Kasumi-1 (cell line): Measurements from ENCODE around the gene B3GAT1.

Experiments used
- DNase-seq, 2 experiments: peaks; one replicate each; lab custom pipeline; 2025; lab: John Stamatoyannopoulos, UW

The B3GAT1 gene

GRCh38 chr11:134441706-134442105, 29.7 kb upstream of the B3GAT1 start:
- DNase-seq: no peak

DNA sequence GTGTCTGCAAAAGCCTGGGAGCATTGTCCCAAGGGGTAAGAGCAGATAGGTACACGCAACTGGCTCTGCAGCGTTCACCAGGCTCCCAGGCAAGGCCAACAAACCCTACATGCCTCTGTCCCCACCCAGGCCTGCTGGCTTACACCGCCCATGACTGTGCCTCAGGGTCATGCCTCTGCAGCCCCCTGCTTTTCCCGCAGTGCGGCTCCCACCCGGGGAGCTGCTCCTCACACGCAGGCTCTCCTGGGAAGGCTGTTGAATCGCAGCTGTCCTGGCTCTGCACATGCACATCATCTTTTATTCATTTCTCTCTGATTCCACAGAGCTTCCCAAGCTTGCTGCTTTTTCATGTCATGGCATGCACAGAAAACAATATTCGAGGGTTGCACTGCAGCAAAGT, 29.2 kb upstream of the B3GAT1 start:
- DNase-seq: no peak

DNA sequence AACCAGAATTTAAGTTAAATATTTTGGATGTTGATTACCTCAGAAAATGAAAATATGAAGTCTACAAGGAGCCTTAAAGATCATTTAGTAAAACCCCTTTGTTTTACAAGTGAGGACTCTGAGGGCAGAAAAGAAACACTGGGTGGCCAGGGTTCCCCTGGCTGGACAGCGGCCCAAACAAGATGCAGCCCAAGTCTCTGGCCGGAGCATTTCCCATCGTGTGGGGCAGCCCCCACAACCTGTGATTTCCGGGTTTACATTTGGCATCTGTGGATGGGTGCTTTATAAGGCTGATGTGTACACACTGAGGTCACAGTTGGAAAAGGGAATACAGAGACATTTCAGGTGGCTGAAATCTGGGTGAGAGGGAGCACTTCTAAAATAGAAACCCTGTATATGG, 28.8 kb upstream of the B3GAT1 start:
- no peak for DNase-seq

GRCh38 chr11:134438542-134439537, 26.8 kb upstream of the B3GAT1 start:
- DNase-seq: no peak

GRCh38 chr11:134437821-134438220, 25.8 kb upstream of the B3GAT1 start:
- DNase-seq: no peak

DNA sequence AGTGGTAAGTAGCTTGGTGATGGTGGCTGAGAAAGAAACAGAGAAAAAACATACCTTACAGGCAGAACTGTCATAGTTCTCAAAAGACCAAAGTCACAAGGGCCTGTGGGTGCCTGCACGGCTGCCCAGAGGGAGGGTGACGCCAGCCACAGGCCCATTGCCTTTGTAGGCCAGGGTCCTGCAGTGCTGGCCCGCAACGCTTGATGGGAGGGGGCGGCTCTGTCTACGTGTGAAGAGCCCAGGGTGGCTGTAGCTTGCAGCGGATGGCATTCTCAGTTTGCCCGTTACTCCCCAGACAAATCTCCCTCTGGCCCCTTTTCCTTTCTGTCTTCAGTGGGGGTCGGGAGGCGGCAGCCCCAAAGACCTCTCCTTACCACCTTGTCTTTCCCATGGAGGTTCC, 24.7 kb upstream of the B3GAT1 start:
- DNase-seq: no peak

- no peak for DNase-seq
Observed at GRCh38 chr11:134433806-134434205, 21.8 kb upstream of the B3GAT1 start.

DNA sequence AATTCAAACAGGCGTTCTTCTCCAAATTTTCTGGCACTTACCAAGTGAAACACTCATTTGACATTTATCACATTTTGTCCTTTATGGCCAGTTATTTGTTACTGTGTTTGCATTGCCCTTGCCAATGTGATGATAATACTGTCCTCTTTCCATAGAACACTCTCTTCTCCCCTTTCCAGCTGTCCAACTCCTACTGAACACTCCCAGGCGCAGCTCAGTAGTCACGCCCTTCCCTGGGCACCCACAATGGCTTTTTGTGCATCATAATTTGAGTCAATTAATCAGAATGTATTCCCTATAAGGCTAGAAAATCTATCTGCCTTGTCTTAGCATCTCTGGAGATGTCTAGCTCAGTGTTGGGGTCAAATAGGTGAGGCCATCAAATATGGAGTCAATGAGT, 21.2 kb upstream of the B3GAT1 start:
- no peak for DNase-seq

GRCh38 chr11:134432776-134433175, 20.7 kb upstream of the B3GAT1 start:
- no peak for DNase-seq

- DNase-seq: no peak
Observed at GRCh38 chr11:134429106-134429505, 17.1 kb upstream of the B3GAT1 start.

GRCh38 chr11:134425816-134426536, 13.9 kb upstream of the B3GAT1 start:
- no peak for DNase-seq

- DNase-seq: no peak
Observed at GRCh38 chr11:134425413-134425812, 13.4 kb upstream of the B3GAT1 start.

DNA sequence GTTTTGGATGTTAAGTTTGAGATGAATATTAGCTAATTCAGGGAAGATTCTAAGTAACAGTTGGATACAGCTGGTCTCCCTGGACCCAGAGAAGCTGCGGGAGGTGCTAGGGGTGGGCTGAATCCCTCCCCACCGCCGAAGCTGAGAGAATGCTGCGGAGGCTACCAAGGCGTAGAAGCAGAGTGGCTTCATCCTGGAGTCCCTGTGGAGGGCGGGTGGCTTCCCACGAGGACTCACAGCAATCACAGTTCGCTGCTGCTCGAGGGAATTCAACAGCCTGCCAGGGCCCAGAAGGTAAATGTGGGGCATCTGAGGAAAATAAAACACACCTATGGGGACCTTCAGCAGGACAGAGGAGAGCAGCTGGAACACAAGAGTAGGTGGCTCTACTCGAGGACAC, 11.1 kb upstream of the B3GAT1 start:
- no peak for DNase-seq

DNA sequence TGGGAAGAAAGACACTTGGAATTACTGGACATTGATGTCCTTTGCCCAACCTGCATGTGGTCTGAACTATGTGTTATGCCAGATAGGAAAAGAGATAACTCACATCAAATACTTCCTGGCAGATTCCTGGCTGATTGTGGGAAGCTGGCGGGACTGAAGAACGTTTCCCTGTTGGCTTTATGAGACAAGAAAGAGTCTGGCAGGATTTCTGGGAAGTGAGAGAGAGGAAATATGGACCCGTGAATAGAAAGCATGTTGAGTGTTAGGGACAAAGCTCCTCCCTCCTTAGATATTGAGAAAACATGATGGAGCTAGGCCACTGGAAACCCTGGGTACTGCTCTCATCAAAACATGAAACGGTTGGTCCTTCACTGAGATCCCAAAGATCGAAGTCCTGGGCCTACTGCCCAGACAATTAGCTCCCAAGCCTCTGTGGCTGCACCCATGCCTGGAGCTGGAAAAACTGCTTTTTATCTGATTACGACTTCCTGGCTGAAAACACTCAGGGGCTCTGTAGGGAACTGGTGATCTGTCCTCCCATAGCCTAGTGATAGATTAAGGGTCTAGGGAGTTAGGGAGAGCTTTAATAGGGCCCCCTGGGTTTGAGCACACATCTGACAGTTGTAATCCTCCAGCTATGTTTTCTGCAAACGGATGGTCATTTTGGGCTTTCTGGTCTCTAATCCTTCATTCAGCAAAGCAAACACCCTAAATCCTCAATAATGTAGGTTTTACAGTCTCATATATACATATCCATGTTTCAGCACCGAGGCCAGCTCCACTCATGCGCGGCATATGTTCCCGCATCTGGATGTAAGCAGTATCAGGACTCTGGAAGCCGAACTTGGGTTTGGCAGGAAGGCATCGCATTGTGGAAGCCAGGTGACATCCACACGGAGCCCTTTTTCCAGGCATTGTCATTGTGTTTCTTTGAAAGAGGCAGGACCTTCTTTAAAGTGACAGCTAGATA, 6.1 kb upstream of the B3GAT1 start:
- no peak for DNase-seq

- no peak for DNase-seq
Observed at GRCh38 chr11:134416726-134417125, 4.7 kb upstream of the B3GAT1 start.

- DNase-seq: no peak
Observed at GRCh38 chr11:134414766-134415765, 3.0 kb upstream of the B3GAT1 start.

DNA sequence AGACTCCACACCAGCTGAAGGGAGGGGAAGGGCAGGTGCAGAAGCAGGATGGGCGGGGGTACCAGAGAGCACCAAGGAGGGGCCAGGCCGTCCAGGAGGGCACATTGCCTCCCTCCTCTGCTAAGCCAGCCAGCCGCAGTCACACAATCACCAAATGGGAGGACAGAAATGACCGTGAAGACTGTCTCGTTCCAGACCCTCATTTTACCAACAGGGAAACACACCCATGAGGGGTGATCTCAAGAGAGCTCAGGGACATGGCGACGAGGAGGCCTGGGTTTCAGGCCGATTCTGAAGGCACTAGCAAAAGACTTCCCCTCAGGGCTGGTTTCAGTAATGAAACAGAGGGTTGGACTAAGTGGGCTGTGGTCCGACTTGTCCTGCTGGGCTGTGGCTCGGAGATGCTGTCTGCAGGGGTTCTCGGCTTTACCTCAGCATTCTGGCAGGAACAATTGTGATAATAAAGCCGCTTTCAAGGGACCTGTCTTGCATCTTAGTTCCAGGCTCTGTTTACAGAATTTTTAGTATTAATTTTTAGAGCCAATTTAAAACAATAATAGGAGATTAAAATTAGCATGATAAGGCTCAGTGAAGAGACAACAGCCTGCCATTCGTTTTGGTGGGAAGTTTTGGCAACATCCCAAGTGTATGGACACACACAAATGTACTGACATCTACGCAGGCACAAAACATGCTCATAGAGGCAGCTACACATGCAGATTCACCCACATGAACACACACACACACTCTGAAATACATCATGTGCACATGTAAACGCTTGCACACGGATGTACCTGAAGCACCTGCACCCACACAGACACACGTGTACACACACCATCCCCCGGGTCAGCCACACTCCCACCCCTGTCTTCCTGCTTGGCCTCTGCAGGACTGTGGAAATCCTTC, 2.0 kb upstream of the B3GAT1 start:
- no peak for DNase-seq

GRCh38 chr11:134413043-134413825, 1.2 kb upstream of the B3GAT1 start:
- no peak for DNase-seq

GRCh38 chr11:134410766-134411165, 1.3 kb downstream of the B3GAT1 start:
- no peak for DNase-seq
